RWPE1 (cell line): Measurements from ENCODE around the gene CRYBB1.

Experiments used
- CTCF ChIA-PET: fragments of 350-600 bp; sonication (Branson Sonifier 250); formaldehyde crosslinking; extraction: SDS; loops from one replicate; lab custom pipeline; 2021; lab: Yijun Ruan, JAX
- POLR2A ChIA-PET: fragments of 400-600 bp; formaldehyde crosslinking; extraction: SDS; loops from one replicate; lab custom pipeline; 2020; ENCODE audit warnings: antibody characterized with exemption; ENCODE audit not compliant: low non-redundant PET; lab: Yijun Ruan, JAX
- DNase-seq: peaks from one replicate; pipeline ENCODE4 v3.0.0; 2012; ENCODE audit warnings: low spot score
- H3K27ac ChIP-seq: fragments of 450-650 bp; 2 replicates; pipeline ENCODE4 v1.5.1; 2017
- TF ChIP-seq, protein P1 (sequence below): fragments of 450-650 bp; conservative IDR thresholded peaks from 2 replicates; pipeline ENCODE4 v1.5.1; 2017; ENCODE audit warnings: low read depth, mild to moderate bottlenecking

Gene CRYBB1

DNA sequence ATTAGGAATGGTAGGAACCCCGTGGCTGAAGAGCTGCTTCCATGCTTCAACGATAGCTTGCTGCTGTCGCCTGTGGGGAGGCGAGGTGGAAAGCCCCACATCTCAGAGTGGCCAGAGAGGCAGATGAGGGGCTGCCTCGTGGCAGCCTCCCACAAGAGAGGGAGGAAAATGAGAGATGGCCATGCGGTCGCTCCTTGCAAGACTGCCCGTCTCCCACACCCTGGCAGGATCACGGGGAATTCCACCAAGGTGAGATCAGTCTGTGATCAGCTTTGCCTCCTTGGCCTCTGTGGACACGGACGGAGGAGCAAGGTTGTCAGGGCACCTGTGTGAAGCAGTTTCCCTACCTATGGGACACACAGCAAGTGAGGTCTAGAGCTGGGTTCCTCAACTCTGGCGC lies 7.0 kb upstream of the CRYBB1 start:
- POLR2A ChIA-PET, result no interaction called here
- CTCF ChIA-PET, result no interaction called here

DNA sequence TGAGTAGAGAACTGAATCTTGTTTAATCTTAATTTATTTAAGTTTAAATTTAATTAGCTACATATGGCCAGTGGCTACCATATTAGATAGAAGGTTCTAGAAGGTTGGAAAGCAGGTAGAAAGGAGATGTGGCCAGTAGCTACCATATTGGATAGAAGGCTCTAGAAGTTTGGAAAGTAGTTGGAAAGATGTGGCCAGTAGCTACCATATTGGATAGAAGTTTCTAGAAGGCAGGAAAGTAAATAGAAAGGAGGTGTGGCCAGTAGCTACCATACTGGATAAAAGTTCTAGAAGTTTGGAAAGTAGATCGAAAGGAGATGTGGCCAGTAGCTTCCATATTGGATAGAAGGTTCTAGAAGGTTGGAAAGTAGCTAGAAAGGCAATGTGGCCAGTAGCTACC lies 6.2 kb upstream of the CRYBB1 start:
- H3K27ac ChIP-seq, result no peak overlapping the region
- DNase-seq, result no peak
- TF ChIP-seq, protein P1, sequence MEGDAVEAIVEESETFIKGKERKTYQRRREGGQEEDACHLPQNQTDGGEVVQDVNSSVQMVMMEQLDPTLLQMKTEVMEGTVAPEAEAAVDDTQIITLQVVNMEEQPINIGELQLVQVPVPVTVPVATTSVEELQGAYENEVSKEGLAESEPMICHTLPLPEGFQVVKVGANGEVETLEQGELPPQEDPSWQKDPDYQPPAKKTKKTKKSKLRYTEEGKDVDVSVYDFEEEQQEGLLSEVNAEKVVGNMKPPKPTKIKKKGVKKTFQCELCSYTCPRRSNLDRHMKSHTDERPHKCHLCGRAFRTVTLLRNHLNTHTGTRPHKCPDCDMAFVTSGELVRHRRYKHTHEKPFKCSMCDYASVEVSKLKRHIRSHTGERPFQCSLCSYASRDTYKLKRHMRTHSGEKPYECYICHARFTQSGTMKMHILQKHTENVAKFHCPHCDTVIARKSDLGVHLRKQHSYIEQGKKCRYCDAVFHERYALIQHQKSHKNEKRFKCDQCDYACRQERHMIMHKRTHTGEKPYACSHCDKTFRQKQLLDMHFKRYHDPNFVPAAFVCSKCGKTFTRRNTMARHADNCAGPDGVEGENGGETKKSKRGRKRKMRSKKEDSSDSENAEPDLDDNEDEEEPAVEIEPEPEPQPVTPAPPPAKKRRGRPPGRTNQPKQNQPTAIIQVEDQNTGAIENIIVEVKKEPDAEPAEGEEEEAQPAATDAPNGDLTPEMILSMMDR, result no peak
- ChIA-PET CTCF (interaction anchor here (0.7 kb wide), 1 partner anchor 73 kb away, joined by 6 read pairs; no protein-coding TSS in a partner anchor), POLR2A (no interaction called here)

More for the DNA sequence above, 7.0 kb upstream of the CRYBB1 start:
- no peak for DNase-seq
- TF ChIP-seq, protein P1, result no peak
- H3K27ac ChIP-seq, result no peak overlapping the region

DNA sequence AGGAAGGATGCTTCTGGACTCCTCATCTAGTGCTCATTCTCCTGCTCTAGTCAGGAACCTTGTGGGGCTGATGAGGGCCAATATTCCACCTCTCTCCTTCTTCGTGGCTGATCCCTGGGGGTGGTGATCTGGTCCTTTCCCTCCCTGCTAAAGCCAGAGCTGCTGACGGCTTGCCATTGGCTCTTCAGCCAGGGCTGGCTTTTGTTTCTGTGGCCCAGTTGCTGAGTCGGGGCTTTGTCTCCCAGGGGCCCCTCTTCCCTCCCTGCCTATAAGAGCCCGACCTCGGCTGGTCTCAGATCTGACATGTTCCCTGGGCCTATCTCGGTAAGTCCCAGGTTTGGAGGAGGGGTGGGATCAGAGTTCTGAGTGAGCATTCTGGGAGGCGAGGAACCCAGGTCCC lies 3.8 kb upstream of the CRYBB1 start, which contains the start of gene CRYBA4:
Gene CRYBA4, plus strand, starts transcription at position 301 of the 400 bp plus-strand sequence. CDS start 634 bp downstream, outside the sequence.
- no peak within 1 kb of the TSS for H3K27ac ChIP-seq
- ChIA-PET POLR2A (no interaction called here), CTCF (no interaction called here)
- no peak for DNase-seq
- TF ChIP-seq, protein P1, result no peak

DNA sequence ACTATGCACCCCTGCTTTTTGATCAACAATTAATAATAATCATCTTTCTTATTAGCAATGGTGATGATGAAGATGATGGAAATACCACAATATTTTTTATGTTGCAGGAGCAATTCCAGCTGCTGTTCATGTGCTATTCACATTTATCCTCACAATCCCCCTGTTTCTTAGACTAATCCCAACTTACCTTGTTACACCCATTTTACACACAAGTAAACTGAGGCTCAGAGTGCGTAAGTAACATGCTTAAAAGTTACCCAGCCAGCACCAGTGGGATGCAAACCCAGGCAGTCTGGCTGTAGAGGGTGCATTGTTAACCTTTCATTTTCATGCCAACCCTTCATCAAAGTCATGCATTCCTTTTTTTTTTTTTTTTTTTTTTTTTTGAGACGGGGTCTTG lies 2.4 kb upstream of the CRYBB1 start:
- no peak for DNase-seq
- no peak overlapping the region for H3K27ac ChIP-seq
- TF ChIP-seq, protein P1, result no peak
- POLR2A ChIA-PET, result no interaction called here
- CTCF ChIA-PET, result no interaction called here

DNA sequence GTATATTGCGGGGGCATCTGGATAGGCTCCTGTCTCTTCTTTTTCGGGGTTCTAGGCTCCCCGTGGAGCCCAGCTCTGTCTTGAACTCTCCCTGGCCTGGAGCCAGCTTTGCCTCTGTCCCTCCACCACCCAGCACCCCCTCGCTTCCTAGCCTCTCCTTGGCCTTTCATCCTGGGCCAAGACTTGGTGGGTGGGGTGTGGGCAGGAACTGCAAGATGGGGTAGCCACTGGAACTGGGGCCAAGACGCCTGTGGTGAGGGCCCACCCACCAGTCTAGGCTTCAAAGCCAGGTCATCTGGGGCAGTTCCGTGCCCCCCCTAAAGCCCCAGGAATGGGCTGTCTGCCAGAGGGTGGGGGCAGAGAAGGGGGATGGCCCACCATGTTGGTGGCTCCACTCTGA lies 1.7 kb upstream of the CRYBB1 start:
- POLR2A ChIA-PET, result no interaction called here
- CTCF ChIA-PET, result no interaction called here
- TF ChIP-seq, protein P1, result no peak
- DNase-seq, result no peak
- no peak overlapping the region for H3K27ac ChIP-seq

DNA sequence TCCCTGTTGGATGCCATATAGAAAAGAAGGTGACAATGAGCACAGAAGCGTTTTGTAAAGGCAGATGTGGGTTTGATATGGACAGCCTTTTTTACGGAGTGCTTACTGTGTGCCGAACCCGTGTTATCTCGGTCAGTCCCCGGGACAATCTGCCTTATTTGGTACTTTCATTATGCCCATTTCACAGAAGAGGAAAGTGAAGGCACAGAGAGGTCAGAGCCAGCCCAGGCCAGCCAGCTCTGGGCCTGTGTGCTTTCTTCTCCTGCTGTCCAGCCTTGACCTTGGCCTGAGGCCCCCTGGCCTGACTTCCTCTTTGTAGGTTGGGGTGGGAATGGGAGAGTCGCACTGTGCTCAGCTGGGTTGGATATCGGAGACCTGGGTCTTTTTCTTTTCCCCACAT lies 628 bp upstream of the CRYBB1 start:
- TF ChIP-seq, protein P1, result no peak
- H3K27ac ChIP-seq, result no peak overlapping the region
- DNase-seq, result no peak
- ChIA-PET CTCF (no interaction called here), POLR2A (no interaction called here)

DNA sequence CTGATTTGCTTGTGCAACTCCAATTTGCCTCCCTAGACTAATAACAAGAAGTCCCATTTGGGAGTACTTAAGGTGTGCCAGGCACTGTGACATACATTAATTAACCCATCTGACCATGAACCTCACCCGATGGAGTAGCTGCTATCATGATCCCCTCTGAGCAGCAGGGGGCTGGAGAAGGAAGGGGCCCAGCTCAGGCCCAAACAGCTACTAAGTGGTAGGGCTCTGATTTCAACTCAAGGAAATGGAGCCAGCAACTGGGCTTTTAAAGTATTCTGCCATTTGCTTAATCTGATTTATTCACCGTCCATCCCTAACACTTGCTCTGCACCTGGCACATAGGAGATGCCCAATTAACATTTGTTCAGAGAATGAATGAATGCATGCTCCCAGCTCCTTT lies 1.2 kb downstream of the CRYBB1 start:
- DNase-seq, result no peak
- TF ChIP-seq, protein P1, result no peak
- ChIA-PET CTCF (no interaction called here), POLR2A (no interaction called here)
- no peak overlapping the region for H3K27ac ChIP-seq
